ENCODE results near the gene ZSWIM8. TPM values are rescaled to one million over a fixed set of nuclear protein-coding genes. Genes with fewer than 3 reads are reported as not detected.

The ZSWIM8 gene
- total and polyA plus RNA-seq, 2 of the 8 experiments (the other 6 are each of a cell fraction or from before 2014, with no cell fraction given) = 44.7 to 99.7 TPM

DNA sequence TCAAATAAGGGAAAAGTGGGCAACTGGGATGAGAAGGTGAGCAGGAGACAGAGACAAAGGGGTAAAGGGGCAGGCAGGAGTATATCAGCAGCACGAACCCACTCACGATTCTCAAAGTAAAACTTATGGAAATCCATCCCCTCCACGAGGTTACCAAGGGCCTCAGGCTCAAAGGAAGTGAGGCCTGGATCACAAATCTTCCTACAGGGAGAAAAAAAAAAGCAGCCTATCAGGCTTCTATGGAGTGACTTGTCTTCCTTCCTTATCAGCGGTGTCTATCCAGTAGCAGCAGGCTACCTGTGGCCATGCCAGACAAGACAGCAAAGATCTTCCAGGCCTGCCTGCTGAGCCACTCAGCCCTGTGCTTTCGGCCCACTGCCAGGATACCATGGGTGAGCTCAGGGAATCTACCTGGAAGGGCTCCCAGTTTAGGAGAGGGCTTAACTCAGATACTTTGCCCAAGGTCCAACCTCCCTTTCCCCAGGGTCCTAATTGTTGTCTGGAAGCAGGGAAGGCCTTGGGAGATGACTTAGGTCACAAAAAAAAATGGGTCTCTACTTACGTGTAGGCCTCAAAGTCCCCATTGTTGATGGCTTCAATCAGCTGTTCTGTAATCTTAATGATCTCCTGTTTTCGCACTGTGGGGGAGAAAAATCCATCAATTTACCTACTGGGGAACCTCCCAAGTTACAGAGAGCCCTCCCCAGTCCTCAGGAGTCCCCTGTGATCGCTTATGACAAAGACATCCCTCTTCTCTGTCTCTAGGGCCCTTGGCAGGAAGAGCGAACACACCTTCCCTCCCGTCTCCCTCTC, 31.7 kb downstream of the ZSWIM8 start:
- H2BK15ac ChIP-seq (ENCODE audit: low read length) = no peak overlapping the region
- H3K18ac ChIP-seq (ENCODE audit: extremely low read depth, low read length) = no peak overlapping the region
- H3K4ac ChIP-seq (replicated peaks; ENCODE audit: insufficient read length, low read depth, low read length) = no peak overlapping the region
- H4K20me1 ChIP-seq (replicated peaks in 1 of 2; ENCODE audit: control insufficient read depth in 1 of 2, insufficient read depth in 2 of 2, low read length in 2 of 2) = peaks cover 0 to 4% of the 10 kb centered on the region in 2 experiments
- no peak overlapping the region for H4K5ac ChIP-seq (ENCODE audit: insufficient read length, low read depth, low read length)
- no peaks in the 10 kb centered on the region for H3K79me2 ChIP-seq (ENCODE audit: control insufficient read depth in 1 of 2, insufficient read depth in 2 of 2, low read length in 2 of 2)
- no peak for FAIRE-seq
- no peak overlapping the region for H3K9ac ChIP-seq (replicated peaks in 1 of 4; ENCODE audit: extremely low read depth in 1 of 4, low read depth in 3 of 4, low read length in 3 of 4)
- no peak overlapping the region for H3K14ac ChIP-seq (ENCODE audit: insufficient read length)
- no peak overlapping the region for H3K23ac ChIP-seq (ENCODE audit: insufficient read length)
- no peak overlapping the region for H4K8ac ChIP-seq (ENCODE audit: extremely low read depth, insufficient read depth, low read length)
- no peak overlapping the region for H2BK5ac ChIP-seq (ENCODE audit: low read depth, low read length)
- H2AK5ac ChIP-seq (ENCODE audit: low read depth, low read length) = no peak overlapping the region
- H3K79me1 ChIP-seq (ENCODE audit: low read depth, low read length) = no peaks in the 10 kb centered on the region
- H3K27ac ChIP-seq (ENCODE audit: low read depth, low read length) = no peak overlapping the region
- H2BK12ac ChIP-seq (ENCODE audit: low read depth, low read length) = no peak overlapping the region
- H3K23me2 ChIP-seq (ENCODE audit: low read depth, low read length) = no peaks in the 10 kb centered on the region
- no peak overlapping the region for H2AFZ ChIP-seq (ENCODE audit: low read length)
- CTCF ChIA-PET (ENCODE audit: partially characterized antibody) = interaction anchor here (0.6 to 16.0 kb wide), 7 partner anchors 10 to 979 kb away, joined by 3 to 209 read pairs (median 4); no protein-coding TSS in a partner anchor
- DNase-seq (ENCODE audit: low read depth in 1 of 2, low spot score in 2 of 2) = no peak
- no peak overlapping the region for H2BK20ac ChIP-seq (ENCODE audit: low read length)
- H3K4me3 ChIP-seq (ENCODE audit: extremely low read depth in 1 of 4, insufficient read depth in 2 of 4, low read depth in 3 of 4, low read length in 4 of 4) = no peak overlapping the region
- WGBS, 2 experiments (ENCODE audit: extremely low coverage in 1 of 2, insufficient coverage in 1 of 2, insufficient read length in 1 of 2, insufficient replicate concordance in 2 of 2, low coverage in 1 of 2, low lambda C conversion rate in 2 of 2, missing lambda C conversion rate in 1 of 2) = 86% methylated on average over 10 of the region's 10 CpGs; no CpG with 5 or more reads in 1 of the 2 experiments
- H3K36me3 ChIP-seq (ENCODE audit: control insufficient read depth in 2 of 4, insufficient read depth in 4 of 4, low read length in 3 of 4) = peaks cover 3 to 22% (median 9%) of the 10 kb centered on the region in 4 experiments; a peak in 6 of 8 replicates
- no peaks in the 10 kb centered on the region for H3K9me3 ChIP-seq (ENCODE audit: insufficient read depth in 2 of 2, low read depth in 1 of 2, low read length in 1 of 2)
- no peak overlapping the region for H3K56ac ChIP-seq (replicated peaks; ENCODE audit: insufficient read length, low read depth, low read length)
- H3K4me1 ChIP-seq (replicated peaks in 1 of 4; ENCODE audit: control insufficient read depth in 3 of 4, insufficient read depth in 4 of 4, low read length in 3 of 4) = no peaks in the 10 kb centered on the region; a peak in 1 of 7 replicates
- POLR2A ChIA-PET (ENCODE audit: partially characterized antibody) = interaction anchor here (1.2 kb wide), 1 partner anchor 11 kb away, joined by 3 read pairs; no protein-coding TSS in a partner anchor
- no peak overlapping the region for H4K91ac ChIP-seq (replicated peaks; ENCODE audit: insufficient read length, low read length)
- no peak overlapping the region for H2BK120ac ChIP-seq (replicated peaks; ENCODE audit: low read depth, low read length)
- H3K4me2 ChIP-seq (ENCODE audit: insufficient read depth in 1 of 2, low read depth in 2 of 2, low read length in 2 of 2) = no peak overlapping the region
- H3K27me3 ChIP-seq (replicated peaks in 1 of 4; ENCODE audit: control insufficient read depth in 3 of 4, extremely low read depth in 1 of 4, insufficient read depth in 3 of 4, low read length in 3 of 4) = no peaks in the 10 kb centered on the region; a peak in 1 of 7 replicates
- TF ChIP-seq HDAC2 (IDR thresholded peaks at IDR 0.05; ENCODE audit: borderline replicate concordance in 1 of 2, low read depth in 2 of 2, low read length in 2 of 2) (no peak), GTF2F1 (IDR thresholded peaks at IDR 0.05; ENCODE audit: borderline replicate concordance, low read depth, low read length) (no peak), SP4 (IDR thresholded peaks at IDR 0.05; ENCODE audit: low read length) (no peak), NANOG (IDR thresholded peaks at IDR 0.05; ENCODE audit: insufficient read depth, low read depth, low read length, poor library complexity, severe bottlenecking) (no peak), CTBP2 (IDR thresholded peaks at IDR 0.05; ENCODE audit: borderline replicate concordance, insufficient read depth, insufficient read length, low read length) (no peak), TBP (IDR thresholded peaks at IDR 0.05; ENCODE audit: low read depth, low read length) (no peak), ASH2L (IDR thresholded peaks at IDR 0.05; ENCODE audit: low read length) (no peak), SIN3A (conservative IDR thresholded peaks at IDR 0.05 in 1 of 2, IDR thresholded peaks at IDR 0.05 in 1 of 2; ENCODE audit: low read depth in 1 of 2, low read length in 2 of 2) (no peak), SRF (IDR thresholded peaks at IDR 0.05; ENCODE audit: low read depth, low read length) (no peak), FOSL1 (IDR thresholded peaks at IDR 0.05; ENCODE audit: insufficient read depth, low read depth, low read length) (no peak)
- TF ChIP-seq, protein P1, sequence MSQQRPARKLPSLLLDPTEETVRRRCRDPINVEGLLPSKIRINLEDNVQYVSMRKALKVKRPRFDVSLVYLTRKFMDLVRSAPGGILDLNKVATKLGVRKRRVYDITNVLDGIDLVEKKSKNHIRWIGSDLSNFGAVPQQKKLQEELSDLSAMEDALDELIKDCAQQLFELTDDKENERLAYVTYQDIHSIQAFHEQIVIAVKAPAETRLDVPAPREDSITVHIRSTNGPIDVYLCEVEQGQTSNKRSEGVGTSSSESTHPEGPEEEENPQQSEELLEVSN (IDR thresholded peaks at IDR 0.05) = no peak
